GM18907 (cell line): ENCODE data around the gene LRRC1.
"Not testable (repeated sequence)": the region's sequence is repeated elsewhere in the genome, so short reads cannot be mapped to it uniquely, and the experiment has no call there.

Source experiments
- ATAC-seq: cut with Tn5 transposase; IDR thresholded peaks from one replicate; pipeline ENCODE4 v1.9.1; 2021; ENCODE audit warnings: mild to moderate bottlenecking, moderate library complexity; ENCODE audit not compliant: unreplicated experiment

LRRC1 gene

DNA sequence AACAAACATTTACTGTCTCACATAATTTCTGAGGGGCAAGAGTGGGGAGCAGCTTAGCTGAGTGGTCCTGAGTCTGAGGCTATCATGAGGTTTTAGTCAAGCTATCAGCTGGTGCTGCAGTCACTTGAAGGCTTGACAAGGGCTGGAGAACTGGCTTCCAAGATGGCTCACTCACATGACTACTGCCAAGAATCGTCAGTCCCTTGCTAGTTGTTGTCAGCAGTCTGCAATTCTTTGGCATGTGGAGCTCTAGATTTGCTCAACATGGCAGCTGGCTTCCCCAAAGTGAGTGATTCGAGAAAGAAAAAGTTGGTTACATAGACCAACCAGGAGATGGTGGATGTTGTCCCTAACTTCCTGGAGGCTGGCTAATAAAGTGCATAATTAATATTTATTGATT is 2.8 kb upstream of the LRRC1 start:
- ATAC-seq: no peak

- ATAC-seq: no peak
These were observed 1.9 kb upstream of the LRRC1 start for GRCh38 chr6:53792973-53793317.

DNA sequence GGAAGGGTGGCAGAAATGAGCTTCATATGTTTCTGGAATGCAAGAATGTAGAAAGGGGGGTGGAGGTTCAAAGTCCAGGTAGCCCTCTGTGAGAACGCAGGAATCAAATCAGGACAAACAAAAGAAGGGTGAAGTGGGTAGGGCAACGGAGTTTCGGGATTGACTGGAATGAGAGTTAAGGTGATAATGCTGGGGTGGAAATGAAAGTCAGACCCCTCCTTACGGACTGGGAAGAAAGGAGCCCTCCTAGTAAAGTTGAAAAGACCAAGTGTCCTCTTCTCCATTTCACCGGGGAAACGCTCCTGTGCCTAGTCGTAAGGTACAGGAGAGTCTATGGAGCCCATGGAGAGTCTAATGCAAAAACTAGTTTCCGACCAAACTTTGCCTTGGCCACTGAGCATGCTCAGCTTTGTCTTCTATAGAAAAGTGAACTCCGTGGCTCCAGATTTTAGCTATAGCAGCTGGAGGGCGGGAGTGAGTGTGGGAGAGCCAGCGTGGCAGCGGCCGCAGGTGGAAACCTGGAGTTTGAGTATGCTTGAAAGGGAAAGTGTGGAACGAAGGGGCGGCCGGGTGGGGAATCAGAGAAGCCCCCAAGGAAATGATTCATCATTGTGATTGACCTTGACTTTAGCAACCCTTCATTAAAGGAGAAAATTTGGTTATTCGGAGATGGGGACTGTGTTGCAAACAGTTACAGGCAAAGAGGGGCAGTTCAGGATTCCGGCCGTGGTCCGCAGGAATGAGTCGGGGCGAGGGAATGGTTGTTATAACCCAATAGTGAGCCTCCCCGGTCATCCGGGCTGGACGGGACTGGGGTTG is 1.3 kb upstream of the LRRC1 start:
- no peak for ATAC-seq

DNA sequence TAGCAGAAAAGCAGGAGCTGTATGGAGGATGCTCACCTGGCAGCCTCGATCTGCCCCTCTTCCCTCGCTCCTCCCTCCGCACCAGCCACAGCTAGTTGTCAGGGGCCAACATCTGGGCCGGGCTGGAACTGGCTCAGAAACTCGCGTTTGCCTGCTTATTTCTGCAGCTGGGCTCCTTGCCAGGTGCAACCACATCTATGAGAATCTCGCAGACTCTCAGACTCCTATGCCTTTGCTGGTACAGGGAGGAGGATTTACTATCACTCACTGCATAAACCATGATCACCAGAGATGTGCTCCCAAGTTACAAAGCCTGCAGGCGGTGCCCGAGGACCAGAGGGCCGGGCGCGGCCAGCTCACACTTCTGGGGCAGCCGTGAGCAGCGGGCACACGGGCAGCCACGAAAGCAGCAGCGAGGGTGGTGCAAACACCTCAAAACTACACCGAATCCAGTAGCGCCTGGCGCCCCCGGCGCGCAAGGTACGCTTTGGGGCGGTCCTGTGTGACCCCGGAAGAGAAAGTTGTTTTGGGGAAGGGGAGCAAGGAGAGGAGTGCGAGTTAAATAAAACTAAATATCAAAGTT is 577 bp upstream of the LRRC1 start:
- ATAC-seq: peak; percentile 69

DNA sequence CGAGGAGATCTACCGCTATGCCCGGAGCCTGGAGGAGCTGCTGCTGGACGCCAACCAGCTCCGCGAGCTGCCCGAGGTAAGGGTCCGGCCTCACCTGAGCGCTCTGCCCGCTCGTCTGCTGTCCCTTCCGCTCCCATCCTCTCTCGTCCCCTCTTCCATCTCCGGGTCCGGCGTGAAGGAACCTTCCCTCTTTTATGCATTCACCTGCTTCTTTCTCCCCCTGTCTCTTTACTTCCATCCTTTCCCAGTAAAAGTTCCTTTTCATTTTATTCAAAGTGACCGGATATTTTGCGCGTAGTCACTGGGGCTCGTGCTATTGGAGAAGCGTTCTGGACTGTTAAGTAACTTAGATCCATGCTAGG is 516 bp downstream of the LRRC1 start:
- ATAC-seq: peak; percentile 24

DNA sequence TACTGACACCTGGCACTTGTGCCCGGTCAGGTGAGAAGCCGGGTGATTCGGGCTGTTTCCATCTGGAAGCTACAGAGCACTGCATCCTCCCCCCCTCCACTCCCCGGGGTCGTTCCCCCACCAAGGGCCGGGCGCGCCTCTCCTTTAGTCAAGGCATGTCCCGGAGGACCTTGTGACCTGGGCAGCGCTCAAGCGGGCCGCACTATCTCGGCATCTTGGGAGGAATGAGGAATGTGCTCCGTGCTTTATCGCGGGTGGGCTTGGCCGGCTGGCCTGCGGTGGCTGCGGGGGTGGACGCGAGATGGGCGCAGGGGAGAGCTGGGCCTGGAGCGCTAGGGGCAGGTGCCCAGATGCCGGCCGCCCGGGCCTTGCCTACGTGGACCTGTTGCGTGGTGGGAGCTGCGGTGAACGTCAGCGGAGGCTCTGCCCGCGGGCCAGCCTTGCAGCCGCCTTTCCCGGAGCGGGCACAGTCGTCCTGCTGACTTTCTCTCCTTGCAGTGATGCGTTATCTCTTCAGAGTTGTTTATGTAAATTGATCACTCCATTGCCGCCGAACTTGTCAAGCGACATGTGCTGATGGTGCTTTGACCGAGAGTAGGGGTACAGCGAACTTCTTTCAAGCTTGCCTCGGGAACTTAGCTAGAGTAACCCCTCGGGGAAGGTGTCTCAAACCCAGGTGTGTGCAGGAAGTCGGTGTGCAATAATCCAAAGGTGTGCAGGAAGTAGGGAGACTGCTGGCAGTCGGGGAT is 1.1 kb downstream of the LRRC1 start:
- no peak for ATAC-seq

DNA sequence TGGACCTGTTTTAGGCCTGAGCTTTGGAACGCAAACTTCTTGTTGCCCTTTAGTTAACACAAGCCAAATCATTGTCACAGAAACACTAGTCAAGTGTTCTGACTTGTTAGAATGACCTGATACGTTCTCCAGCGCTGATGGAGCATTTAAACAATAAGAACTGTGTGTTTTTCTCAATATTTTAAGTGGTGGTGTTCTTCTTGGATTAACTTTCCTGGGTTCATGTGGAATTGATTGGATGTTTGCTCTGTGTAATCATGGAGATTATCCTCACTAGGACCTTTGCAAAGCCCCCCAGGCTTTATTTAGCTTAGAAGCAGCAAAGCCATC is 1.6 kb downstream of the LRRC1 start:
- ATAC-seq: no peak

- ATAC-seq: no peak
These were observed 2.0 kb downstream of the LRRC1 start for GRCh38 chr6:53796791-53797190.

GRCh38 chr6:53797304-53797703 is 2.5 kb downstream of the LRRC1 start:
- ATAC-seq: no peak

- no peak for ATAC-seq
These were observed 4.5 kb downstream of the LRRC1 start for GRCh38 chr6:53799340-53799739.

DNA sequence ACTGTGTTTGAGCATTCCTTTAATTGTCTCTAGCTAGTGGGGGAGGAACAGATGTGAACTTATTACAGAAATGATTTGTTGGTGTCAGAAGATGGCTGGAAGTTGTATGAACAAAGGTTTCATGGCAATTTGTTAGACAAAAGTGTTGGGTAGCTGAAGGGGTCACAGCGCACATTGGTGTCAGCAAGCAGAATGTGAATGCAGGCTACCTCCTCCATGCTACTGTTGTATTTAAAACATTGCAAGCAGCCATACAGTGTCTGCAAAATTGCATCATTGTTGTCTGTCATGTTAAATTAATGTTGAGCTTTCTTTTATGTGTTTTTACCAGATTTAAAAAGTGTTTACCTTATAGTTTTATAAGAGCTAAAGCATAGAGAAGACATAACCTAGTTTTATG is 6.2 kb downstream of the LRRC1 start:
- ATAC-seq: no peak

DNA sequence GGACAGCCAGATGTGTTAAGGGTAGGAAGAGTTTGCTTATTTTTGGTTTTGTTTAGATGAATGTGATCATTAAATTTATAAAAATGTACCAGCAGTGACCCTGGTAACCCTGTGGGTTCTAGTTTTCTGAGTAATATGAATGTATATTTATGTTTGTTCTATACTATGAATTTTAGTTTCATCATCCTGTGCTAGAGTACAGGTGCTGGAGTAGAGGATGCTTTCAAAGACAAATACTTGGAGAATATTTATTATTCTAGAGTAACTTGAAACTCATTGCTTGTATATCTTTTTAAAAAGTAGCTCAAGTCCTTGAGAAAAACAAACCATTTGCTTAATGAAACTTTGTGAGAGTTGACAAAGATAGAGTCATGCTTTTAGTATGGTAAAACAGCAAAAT is 7.8 kb downstream of the LRRC1 start:
- ATAC-seq: no peak

DNA sequence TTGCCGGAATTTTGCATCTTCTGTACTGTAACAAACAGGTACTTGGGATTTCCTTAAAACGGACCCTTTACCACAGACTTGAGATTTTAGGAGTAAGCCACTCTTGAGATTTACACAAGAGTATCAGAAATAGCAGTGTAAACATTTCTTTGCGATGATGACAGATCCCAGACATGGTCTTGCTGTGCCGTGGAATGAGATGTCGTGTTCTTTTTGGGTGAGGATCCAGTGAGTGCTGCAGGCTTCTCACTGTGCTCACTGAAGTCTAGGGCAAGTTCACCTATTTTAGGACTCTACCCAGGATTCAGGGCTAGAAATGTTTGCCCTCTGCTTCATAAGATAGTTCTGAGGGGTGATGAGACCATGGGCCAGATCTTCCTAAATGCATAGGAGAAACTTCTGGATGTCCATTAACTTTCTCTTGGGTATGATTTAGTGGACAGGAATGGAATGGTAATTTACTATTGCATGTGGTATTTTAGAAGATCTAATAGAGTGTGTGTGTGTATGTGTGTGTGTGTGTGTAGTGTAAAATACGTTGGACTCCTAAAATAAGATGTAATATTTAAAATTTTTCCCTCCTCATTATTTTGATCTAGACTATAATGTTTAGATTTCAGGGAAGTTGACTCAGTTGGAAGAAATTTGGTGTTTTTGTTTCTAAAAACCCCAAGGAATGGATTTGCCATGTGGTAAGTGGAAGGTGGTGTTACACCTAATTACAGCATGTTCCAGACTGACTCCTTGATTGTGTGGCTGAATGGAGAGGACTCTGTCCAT is 8.5 kb downstream of the LRRC1 start:
- no peak for ATAC-seq

DNA sequence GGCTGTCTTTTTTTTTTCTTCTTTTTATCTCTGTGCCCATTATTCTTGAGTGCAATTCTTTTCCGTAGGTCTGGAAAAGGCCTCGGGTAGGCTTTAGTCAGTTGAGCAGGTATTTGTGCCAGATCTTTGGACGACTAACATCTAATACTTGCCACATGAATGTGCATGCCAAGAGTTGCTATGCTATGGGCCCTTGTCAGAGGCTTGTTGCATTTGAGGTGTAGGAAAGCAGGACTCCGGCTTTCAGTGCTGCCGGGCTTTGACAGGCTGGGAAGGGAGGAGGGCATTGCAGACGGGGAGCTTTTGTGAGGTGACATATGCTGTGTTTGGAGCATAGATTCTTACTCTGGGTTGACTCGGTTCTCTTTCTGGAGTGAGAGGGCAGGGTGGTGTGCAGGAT is 10.2 kb downstream of the LRRC1 start:
- ATAC-seq: no peak

GRCh38 chr6:53805725-53806124 is 10.9 kb downstream of the LRRC1 start:
- ATAC-seq: no peak

GRCh38 chr6:53807606-53808005 is 12.8 kb downstream of the LRRC1 start:
- ATAC-seq: not testable (repeated sequence)

GRCh38 chr6:53808302-53808881 is 13.6 kb downstream of the LRRC1 start:
- no peak for ATAC-seq

- no peak for ATAC-seq
These were observed 14.9 kb downstream of the LRRC1 start for GRCh38 chr6:53809691-53810090.

GRCh38 chr6:53811082-53811481 is 16.3 kb downstream of the LRRC1 start:
- ATAC-seq: peak; percentile 98

DNA sequence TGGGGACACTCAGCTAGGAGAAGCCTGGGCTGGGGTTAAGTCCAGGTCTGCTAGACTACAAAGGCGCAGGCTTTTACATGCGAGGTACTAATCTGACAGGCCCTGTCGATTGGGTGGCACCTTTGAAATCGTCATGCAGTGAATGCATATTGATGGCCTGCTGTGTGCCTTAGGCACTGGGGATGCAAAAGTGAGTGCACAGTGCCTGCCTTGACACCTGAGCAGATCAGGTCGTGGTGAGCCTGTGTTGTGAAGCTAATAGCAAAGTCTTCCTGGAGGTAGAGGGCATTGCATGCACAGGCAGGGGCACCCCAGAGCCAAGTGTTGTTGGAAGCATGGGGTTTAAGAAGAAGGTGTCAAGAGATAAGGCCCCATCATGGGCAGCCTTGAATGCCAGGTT is 16.9 kb downstream of the LRRC1 start:
- ATAC-seq: no peak

- no peak for ATAC-seq
These were observed 18.3 kb downstream of the LRRC1 start for GRCh38 chr6:53813096-53813495.
